HG03342 (cell line): ENCODE data around the gene EIF4H.
"Not testable (repeated sequence)": the region's sequence is repeated elsewhere in the genome, so short reads cannot be mapped to it uniquely, and the experiment has no call there.

ENCODE experiments used
- ATAC-seq: cut with Tn5 transposase; IDR thresholded peaks from one replicate; pipeline ENCODE4 v1.9.1; 2021; ENCODE audit warnings: mild to moderate bottlenecking, moderate library complexity; ENCODE audit not compliant: unreplicated experiment

The EIF4H gene

DNA sequence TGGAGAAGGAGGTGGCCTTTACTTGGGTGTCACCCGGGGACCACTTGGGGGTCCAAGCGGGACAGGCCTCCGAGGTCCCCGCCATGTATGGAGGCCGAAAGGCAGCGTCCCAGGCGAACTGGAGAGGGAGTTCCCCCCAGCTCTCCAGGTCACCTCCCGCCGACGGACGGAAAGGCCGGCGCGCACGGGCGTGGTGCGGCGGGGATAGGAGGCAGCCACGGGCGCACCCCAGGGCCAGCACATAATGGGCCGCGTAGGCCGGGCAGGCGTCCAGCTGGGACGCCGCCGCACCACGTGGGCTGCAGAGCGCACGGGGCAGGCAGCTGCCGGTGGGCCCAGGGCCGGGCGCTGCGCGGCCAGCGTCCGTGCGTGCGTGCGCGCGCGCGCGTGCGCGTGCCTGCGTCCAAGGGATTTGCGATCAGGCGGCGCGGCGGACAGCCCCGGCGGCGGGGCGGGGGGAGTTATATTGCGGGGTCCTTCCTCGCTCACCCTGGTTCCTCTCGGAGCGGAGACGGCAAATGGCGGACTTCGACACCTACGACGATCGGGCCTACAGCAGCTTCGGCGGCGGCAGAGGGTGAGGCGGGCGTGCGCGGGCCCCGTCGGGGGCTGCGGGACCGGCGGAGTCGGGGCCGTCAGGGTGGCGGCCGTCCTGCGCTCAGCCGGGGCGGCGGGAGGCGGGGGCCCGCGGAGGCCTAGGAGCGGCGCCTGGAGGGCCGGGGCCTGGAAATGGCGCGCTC, at the start of gene EIF4H:
Gene EIF4H (plus strand): TSS at position 491 of the 740 bp plus-strand sequence. CDS start 28 bp downstream, at position 519.
- peak; percentile 68 for ATAC-seq

DNA sequence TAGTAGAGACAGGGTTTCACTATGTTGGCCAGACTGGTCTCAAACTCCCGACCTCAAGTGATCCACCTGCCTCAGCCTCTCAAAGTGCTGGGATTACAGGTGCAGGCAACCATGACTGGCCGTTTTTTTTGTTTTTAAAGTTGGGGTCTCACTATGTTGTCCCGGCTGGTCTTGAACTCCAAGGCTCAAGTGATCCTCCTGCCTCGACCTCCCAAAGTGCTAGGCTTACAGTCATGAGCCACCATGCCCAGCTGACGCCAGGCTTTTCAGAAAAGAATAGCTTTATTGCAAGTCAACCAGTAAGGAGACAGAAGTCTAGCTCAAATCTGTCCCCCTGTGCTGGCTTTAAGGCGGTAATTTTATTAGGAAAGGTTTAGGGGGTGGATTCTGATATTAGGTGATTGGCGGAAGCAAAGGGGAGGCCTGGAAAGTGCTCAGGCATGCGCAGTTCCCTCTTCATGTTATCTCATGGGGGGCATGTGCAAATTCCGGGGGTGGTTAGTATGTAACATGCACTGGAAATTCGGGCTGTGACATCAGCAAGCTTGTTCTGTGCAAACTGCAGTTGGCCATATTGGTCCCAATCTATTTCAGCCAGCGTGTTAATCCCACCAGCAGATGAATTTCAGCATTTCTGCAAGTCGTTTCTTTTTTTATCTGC, 47.8 kb upstream of the EIF4H start:
- no peak for ATAC-seq

DNA sequence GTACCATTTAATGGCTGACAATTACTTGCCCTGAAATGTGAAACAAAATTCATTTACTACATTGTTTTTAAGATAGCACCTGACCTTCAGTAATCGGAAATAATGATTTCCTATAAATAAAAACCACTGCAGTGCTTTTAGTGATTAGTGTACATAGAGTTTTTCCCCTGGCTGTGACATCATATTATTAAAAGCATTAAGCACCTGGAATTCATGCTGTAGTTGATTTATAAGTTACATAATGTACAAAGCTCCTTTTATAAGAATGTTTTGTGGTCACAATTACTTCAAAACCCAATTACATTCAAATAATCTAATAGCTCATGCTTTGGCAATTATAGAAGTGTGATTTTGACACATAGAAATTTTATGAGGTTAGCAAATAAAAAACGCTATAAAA, 44.3 kb upstream of the EIF4H start:
- no peak for ATAC-seq

DNA sequence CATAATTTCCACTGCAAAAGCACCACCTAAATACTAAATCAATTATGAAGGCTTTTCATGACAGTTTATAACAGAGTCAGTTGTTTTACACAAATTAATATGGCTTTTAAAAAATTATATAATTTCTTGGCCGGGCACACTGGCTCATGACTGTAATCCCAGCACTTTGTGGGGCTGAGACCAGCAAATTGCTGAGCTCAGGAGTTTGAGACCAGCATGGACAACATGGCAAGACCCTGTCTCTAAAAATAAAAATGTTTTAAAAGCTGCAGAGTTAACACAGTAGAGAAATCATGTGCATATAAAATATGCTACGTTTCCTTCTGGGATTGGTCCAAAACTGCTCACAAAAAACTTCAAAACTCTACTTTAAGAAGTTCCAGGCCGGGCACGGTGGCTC, 43.6 kb upstream of the EIF4H start:
- ATAC-seq = no peak

DNA sequence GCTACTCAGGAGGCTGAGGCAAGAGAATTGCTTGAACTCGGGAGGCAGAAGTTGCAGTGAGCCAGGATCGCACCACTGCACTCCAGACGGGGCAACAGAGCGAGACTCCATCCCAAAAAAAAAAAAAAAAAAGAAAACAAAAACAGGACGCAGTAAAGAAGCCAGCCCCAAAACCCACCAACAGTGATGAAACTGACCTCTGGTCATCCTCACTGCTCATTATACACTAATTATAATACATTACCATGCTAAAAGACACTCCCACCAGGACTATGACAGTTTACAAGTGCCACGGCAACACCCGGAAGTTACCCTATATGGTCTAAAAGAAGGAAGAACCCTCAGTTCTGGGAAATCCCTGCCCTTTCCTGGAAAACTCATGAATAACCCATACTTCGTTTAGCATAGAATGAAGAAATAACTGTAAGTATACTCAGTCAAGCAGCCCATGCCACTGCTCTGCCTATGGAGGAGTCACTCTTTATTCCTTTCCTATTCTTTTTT, 40.0 kb upstream of the EIF4H start:
- ATAC-seq = no peak

DNA sequence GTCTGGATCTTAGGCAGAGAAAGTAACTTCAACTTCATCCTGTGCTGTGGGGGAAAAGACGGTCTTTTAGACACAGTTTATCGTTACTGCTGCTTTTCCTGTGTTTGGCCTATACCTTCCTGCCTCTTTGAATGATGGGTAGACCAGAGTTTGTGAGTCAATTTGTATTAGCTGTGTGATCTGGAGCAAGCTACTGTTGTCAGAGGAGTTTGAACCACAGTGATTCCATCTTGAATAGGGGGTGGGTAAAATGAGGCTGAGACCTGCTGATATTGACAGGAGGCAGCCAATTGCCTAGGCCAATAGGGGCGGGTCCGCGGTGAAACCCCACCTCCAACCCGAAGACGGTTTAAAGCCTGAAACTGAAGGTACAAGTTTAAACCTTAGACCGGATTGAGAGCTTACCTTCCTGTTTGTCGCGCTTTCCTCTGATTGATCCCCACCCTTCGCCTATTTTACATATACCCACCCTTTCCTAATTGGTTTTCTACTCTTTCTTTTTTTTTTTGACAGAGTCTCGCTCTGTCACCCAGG, 35.8 kb upstream of the EIF4H start:
- no peak for ATAC-seq

DNA sequence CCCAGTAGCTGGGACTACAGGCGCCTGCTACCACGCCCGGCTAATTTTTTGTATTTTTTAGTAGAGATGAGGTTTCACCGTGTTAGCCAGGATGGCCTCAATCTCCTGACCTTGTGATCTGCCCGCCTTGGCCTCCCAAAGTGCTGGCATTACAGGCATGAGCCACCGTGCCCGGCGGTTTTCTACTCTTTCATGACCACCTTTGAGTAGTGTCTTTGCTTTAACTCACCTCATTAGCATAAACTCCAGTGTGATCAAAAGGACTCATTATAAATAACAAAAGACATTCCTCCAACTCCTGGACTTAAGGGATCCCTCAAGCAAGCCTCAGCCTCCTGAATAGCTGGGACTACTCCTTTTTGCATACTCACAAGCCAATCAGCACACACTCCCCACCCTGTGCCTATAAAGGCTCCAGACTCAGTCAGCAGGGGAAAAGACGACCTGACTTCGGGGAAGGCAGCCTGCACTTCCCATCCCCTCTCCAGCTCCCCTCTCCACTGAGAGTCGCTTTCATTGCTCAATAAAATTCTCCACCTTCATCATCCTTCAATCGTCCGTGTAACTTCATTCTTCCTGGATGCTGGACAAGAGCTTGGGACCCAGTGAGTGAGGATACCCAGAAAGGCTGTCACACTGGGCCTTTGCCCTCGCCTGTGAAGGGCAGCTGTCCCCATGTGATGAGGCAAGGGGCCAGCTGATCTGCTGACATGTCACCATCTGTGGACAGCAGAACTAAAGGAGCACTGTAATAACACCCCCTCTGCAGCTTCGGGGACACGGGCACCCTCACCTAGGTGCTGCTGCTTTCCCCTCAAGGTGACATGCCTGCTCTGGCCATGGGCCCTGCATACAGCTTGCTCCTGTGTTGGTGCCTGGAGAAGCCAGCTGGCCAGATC, 35.0 kb upstream of the EIF4H start:
- no peak for ATAC-seq

DNA sequence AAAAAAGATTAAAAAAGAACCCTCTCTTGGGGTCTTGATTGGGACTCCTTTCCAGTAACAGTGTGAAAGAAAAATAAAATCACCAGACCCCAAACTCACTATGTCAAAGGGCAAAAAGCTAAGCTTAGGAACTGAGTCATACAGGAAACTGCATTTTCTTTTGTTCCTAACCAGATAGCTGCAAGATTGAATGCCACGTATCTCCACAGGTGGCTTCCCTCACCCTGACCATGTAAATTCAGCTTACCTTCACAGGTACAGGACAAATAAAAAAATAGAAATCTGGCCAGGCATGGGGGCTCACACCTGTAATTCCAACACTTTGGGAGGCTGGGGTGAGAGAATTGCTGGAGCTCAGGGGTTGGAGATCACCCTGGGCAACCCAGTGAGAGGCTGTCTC, 32.5 kb upstream of the EIF4H start:
- ATAC-seq = no peak

DNA sequence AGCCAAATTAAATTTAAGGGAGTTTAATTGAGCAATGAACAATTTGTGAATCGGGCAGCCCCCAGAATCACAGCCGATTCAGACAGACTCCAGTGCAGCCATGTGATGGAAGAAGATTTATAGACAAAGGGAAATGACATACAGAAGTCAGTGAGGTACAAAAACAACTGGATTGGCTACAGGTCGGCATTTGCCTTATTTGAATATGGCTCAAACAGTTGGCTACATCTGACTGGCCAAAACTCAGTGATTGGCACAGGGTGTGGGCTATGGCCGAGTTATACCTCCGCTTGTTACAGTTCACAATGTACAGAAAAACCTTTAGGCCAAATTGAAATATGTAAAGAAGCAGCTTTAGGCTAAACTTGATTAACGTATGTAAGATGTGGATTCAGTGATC, 30.8 kb upstream of the EIF4H start:
- no peak for ATAC-seq

DNA sequence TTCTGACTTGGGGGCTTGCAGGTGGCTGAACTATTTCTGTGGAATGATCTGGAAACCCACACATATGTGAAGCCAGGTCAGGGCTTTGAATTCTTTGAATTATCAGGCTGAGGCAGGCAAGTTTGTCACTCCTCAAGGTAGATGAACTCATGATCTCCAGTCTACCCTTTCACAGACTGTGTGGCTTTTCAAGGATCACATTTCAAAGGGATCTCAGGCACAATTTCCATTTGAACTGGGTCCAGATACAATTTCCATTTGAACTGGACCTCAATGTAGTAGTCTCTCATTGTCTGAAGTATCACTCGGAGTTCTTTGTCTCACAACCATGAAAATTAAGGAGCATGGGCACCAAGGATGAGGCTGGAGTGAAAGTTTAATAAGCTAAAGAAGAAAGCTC, 25.7 kb upstream of the EIF4H start:
- ATAC-seq = no peak

DNA sequence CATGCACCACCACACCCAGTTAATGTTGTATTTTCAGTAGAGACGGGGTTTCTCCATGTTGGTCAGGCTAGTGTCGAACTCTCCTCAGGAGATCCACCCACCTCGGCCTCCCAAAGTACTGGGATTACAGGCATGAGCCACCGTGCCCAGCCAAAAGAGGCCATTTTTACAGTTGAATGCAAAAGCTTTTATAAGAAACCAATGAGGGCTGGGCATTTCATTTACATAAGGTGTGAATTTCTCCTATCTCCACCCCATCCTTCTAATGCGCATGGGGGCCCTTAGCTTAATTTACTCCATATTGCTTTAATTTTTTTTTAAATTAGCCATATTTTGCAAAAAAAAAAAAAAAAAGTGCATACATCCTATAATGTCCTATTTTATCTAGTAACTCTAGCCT, 25.1 kb upstream of the EIF4H start:
- ATAC-seq = no peak

DNA sequence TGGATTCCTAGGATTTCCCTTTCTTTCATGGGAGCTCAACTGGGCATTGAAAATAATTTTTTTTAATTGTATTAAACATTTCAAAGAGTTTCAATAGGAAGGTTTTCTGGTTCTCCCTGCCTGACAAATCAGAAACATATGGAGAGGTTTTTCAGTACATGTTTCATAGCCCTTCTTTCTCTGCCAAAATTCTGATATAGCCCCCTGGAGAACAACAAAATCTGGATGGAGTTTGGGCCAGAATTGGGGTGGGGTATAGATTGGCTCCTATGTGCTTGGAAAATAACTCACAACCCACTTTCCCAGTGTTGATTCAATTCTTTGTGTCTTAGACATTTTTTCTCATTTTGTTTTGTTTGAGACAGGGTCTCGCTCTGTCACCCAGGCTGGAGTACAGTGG, 24.6 kb upstream of the EIF4H start:
- ATAC-seq = no peak

DNA sequence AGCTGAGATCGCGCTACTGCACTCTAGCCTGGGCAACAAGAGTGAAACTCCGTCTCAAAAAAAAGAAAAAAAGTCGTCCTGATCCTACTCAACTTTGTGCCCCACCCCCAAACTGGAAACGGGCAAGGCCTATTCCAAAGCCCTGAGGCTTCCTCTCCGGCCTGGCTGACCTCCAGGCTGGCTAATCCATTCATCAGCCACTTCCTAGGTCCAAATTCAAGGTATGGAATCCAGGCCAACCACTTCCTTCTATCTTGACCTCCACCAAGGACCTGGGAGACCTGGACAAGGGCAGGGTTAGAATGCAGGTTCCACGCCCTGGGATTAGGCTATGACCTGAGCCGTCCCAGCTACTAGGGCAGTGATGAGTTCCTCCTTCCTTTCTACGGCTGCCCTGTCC, 20.4 kb upstream of the EIF4H start:
- no peak for ATAC-seq

DNA sequence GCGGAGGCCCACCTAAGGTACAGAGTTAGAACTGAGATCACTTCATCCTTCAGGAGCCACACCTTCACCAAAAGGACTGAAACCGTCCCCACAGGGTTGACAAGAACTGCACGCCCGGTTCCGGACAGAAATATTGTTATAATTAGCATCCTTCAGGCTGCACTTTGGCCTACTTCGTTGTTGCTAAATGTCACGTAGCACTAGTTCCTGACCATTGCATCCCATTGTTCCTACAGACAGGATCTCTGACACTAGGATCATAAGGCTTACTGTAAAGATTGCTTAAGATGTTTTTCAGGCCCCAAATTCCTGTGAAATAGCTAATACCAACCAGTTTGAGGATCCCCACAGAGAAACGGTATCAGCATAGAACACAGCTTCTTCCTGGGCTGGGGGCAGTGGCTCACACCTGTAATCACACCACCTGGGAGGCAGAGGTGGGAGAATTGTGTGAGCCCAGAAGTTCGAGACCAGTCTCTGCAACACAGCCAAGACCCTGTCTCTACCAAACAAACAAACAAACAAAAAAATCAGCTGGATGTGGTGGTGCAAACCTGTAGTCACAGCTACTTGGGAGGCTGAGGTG, 18.3 kb upstream of the EIF4H start:
- no peak for ATAC-seq

DNA sequence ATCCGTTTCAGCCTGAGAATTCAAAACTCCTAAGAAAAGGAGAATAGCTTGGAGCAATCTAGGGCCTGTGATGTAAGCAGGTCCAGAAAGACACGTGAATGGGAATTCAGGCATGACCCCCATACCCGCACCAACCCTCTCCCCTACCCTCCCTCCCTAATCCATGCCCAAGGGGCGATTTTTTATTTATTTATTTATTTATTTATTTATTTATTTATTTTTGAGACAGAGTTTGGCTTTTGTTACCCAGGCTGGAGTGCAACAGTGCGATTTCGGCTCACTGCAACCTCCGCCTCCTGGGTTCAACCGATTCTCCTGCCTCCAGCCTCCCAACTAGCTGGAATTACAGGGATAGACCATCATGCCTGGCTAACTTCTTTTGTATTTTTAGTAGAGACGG, 16.6 kb upstream of the EIF4H start:
- ATAC-seq = no peak

DNA sequence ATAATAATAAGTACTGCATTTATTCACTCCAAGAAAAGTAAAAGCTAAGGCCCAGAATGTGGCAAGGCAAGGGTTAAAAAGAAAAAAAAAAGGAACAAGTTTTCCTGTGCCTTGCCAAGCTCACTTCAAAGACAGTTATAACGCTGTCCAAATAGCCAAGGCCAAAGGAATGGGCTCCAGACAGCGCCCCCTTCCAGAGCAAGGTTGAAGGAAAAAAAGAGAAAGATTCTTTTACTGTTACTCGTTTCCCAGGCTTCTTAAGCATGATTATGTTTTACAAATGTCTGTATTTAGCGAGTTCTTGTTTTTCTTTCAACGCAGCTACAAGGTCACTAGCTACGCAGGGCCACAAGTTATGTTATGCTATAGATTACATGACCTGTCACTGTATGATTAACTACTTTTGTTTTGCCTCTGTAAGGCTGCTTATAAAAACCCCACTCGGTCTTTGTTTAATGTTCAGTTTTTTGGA, 9.1 kb upstream of the EIF4H start:
- no peak for ATAC-seq

DNA sequence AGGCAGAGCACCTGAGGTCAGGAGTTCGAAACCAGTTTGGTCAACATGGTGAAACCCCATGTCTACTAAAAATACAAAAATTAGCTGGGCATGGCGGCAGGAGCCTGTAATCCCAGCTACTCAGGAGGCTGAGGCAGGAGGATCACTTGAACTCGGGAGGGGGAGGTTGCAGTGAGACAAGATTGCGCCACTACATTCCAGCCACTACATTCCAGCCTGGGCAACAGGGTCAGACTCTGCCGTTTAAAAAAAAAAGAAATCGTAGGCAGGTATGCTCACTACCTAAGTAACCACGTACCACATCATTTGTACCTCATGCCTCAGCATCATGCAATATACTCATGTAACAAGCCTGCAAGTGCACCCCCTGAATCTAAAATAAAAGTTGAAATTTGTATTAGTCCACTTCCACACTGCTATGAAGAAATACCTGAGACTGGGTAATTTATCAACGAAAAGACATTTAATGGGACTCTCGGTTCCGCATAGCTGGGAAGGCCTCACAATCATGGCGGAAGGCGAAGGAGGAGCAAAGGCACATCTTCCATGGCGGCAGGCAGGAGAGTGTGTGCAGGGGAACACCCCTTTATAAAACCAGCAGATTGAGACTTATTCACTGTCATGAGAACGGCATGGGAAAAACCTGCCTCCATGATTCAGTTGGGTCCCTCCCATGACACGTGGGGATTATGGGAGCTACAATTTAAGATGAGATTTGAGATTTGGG, 8.1 kb upstream of the EIF4H start:
- no peak for ATAC-seq

DNA sequence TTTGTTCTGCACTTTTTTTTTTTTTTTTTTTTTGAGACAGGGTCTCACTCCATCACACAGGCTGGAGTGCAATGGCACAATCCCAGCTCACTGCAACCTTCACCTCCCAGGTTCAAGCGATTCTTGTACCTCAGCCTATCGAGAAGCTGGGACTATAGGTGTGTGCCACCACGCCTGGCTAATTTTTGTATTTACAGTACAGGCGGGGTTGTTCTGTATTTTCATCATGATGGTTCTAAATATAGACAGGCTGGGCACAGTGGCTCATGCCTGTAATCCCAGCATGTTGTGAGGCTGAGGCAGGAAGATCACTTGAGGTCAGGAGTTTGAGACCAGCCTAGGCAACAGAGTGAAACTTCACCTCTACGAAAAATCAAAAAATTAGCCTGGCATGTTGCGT, 6.8 kb upstream of the EIF4H start:
- ATAC-seq = not testable (repeated sequence)

DNA sequence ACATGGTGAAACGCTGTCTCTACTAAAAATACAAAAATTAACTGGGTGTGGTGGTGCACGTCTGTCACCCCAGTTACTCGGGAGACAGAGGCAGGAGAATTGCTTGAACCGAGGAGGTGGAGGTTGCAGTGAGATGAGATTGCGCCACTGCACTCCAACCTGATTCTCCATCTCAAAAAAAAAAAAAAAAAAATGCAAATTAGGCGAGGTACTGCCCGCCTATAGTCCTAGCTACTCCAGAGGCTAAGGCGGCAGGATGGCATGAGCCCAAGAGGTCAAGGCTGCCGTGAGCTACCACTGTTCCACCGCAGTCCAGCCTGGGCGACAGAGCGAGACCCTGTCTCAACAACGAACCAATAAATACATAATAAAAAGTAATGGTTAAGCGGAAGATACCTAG, 1.1 kb upstream of the EIF4H start:
- no peak for ATAC-seq

DNA sequence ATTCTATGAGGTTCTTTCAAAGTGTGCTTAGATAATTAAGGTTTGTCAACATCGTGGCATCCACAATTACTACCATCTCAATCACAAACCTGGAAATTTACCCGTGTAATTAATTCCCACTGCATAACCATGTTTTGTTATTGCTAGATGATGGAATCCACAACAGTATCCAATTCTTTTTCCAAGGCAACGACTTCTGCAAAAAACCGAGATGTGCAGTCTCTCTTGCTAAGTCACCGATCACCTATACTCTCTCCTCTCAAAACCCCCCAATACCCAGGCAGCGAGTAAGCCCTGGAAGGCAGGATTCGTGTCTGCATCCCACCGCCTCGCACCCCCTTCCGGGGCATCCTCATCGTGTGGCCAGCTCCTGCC, 678 bp upstream of the EIF4H start:
- peak; percentile 2 for ATAC-seq
